Measurements from ENCODE around the gene GTPBP4. TPM values are rescaled to one million over a fixed set of nuclear protein-coding genes. Genes with fewer than 3 reads are reported as not detected.
A peak's percentile ranks its signal among the peaks of the same experiment; 100 is the strongest.

Gene GTPBP4
- total and polyA plus RNA-seq, 2 donors from 2014 or later: 18.9 to 37.1 TPM

GRCh38 chr10:1022413-1022812, 34.2 kb downstream of the GTPBP4 start:
- peaks cover 2 to 13% (median 11%) of the 10 kb centered on the region in 3 donors for H3K36me3 ChIP-seq (ENCODE audit: control insufficient read depth in 2 of 3, insufficient read depth in 3 of 3, low read length in 3 of 3)
- DNase-seq: no peak
- H3K4me3 ChIP-seq (ENCODE audit: low read length in 3 of 3): no peak overlapping the region
- intact Hi-C loops (cut with DNase I): no loop called here
- no peak for TF ChIP-seq CTCF (IDR thresholded peaks at IDR 0.05; ENCODE audit: borderline replicate concordance, extremely low read depth, insufficient read depth)
- H3K9ac ChIP-seq (ENCODE audit: low read length in 3 of 3): no peak overlapping the region
- no peaks in the 10 kb centered on the region for H3K27me3 ChIP-seq (ENCODE audit: control insufficient read depth, insufficient read depth, low read length)
- H3K27ac ChIP-seq (ENCODE audit: low read depth in 2 of 2, low read length in 2 of 2): no peak overlapping the region
- H3K9me3 ChIP-seq (ENCODE audit: control insufficient read depth in 2 of 3, insufficient read depth in 1 of 3, low read length in 3 of 3): no peaks in the 10 kb centered on the region
- H3K4me1 ChIP-seq (ENCODE audit: control insufficient read depth in 2 of 3, insufficient read depth in 2 of 3, low read depth in 1 of 3, low read length in 3 of 3): no peaks in the 10 kb centered on the region
- no peak for FAIRE-seq

- Histone ChIP-seq H3K27ac (ENCODE audit: low read depth in 2 of 2, low read length in 2 of 2) (no peak overlapping the region), H3K4me3 (ENCODE audit: low read length in 3 of 3) (no peak overlapping the region), H3K36me3 (ENCODE audit: control insufficient read depth in 2 of 3, insufficient read depth in 3 of 3, low read length in 3 of 3) (peaks cover 2 to 5% (median 4%) of the 10 kb centered on the region in 3 donors), H3K9ac (ENCODE audit: low read length in 3 of 3) (no peak overlapping the region), H3K9me3 (ENCODE audit: control insufficient read depth in 2 of 3, insufficient read depth in 1 of 3, low read length in 3 of 3) (no peaks in the 10 kb centered on the region), H3K27me3 (ENCODE audit: control insufficient read depth, insufficient read depth, low read length) (no peaks in the 10 kb centered on the region), H3K4me1 (ENCODE audit: control insufficient read depth in 2 of 3, insufficient read depth in 2 of 3, low read depth in 1 of 3, low read length in 3 of 3) (no peaks in the 10 kb centered on the region)
- no peak for TF ChIP-seq CTCF (IDR thresholded peaks at IDR 0.05; ENCODE audit: borderline replicate concordance, extremely low read depth, insufficient read depth)
- DNase-seq (peak in 3 of 5 donors; percentile 19 to 29 (median 20)), FAIRE-seq (no peak)
- intact Hi-C loops (cut with DNase I): no loop called here
Measured at GRCh38 chr10:1024103-1024502, 35.9 kb downstream of the GTPBP4 start.

- intact Hi-C loops (cut with DNase I): no loop called here
- Histone ChIP-seq H3K4me1 (ENCODE audit: control insufficient read depth in 2 of 3, insufficient read depth in 2 of 3, low read depth in 1 of 3, low read length in 3 of 3) (no peaks in the 10 kb centered on the region), H3K27me3 (ENCODE audit: control insufficient read depth, insufficient read depth, low read length) (no peaks in the 10 kb centered on the region), H3K36me3 (ENCODE audit: control insufficient read depth in 2 of 3, insufficient read depth in 3 of 3, low read length in 3 of 3) (no peaks in the 10 kb centered on the region), H3K9ac (ENCODE audit: low read length in 3 of 3) (no peak within 1 kb of the TSS), H3K9me3 (ENCODE audit: control insufficient read depth in 2 of 3, insufficient read depth in 1 of 3, low read length in 3 of 3) (no peaks in the 10 kb centered on the region), H3K4me3 (ENCODE audit: low read length in 3 of 3) (no peak within 1 kb of the TSS), H3K27ac (ENCODE audit: low read depth in 2 of 2, low read length in 2 of 2) (no peak within 1 kb of the TSS)
- no peak for TF ChIP-seq CTCF (IDR thresholded peaks at IDR 0.05; ENCODE audit: borderline replicate concordance, extremely low read depth, insufficient read depth)
- FAIRE-seq (no peak), DNase-seq (no peak)
Measured at GRCh38 chr10:1025683-1026082, 37.4 kb downstream of the GTPBP4 start, which contains the start of gene IDI2. IDI2 (minus strand) TSS chr10:1025859; CDS start chr10:1024723, 1,136 bp downstream.

GRCh38 chr10:1026578-1026977, 38.3 kb downstream of the GTPBP4 start:
- Histone ChIP-seq H3K27ac (ENCODE audit: low read depth in 2 of 2, low read length in 2 of 2) (no peak overlapping the region), H3K9me3 (ENCODE audit: control insufficient read depth in 2 of 3, insufficient read depth in 1 of 3, low read length in 3 of 3) (no peaks in the 10 kb centered on the region), H3K9ac (ENCODE audit: low read length in 3 of 3) (no peak overlapping the region), H3K4me3 (ENCODE audit: low read length in 3 of 3) (no peak overlapping the region), H3K27me3 (ENCODE audit: control insufficient read depth, insufficient read depth, low read length) (no peaks in the 10 kb centered on the region), H3K4me1 (ENCODE audit: control insufficient read depth in 2 of 3, insufficient read depth in 2 of 3, low read depth in 1 of 3, low read length in 3 of 3) (no peaks in the 10 kb centered on the region), H3K36me3 (ENCODE audit: control insufficient read depth in 2 of 3, insufficient read depth in 3 of 3, low read length in 3 of 3) (no peaks in the 10 kb centered on the region)
- no peak for DNase-seq
- TF ChIP-seq CTCF (IDR thresholded peaks at IDR 0.05; ENCODE audit: borderline replicate concordance, extremely low read depth, insufficient read depth): no peak
- intact Hi-C loops (cut with DNase I): no loop called here
- no peak for FAIRE-seq
